Inferior parietal cortex (tissue), 1 donor: ENCODE measurements around the gene SKI.

ENCODE experiments used
- DNase-seq: peaks from one replicate; pipeline ENCODE4 v3.0.0-alpha.2; 2016; ENCODE audit errors: extremely low spot score

Gene SKI

GRCh38 chr1:2306151-2306978 lies 78.2 kb downstream of the SKI start:
- no peak for DNase-seq

- no peak for DNase-seq
Observed at GRCh38 chr1:2307064-2307605, 79.0 kb downstream of the SKI start.

GRCh38 chr1:2307972-2308371 lies 79.9 kb downstream of the SKI start:
- no peak for DNase-seq

GRCh38 chr1:2308844-2309243 lies 80.7 kb downstream of the SKI start:
- DNase-seq = no peak

- no peak for DNase-seq
Observed at GRCh38 chr1:2310332-2311183, 82.4 kb downstream of the SKI start.

- no peak for DNase-seq
Observed at GRCh38 chr1:2311184-2312032, 83.3 kb downstream of the SKI start.

GRCh38 chr1:2312160-2312514 lies 84.0 kb downstream of the SKI start:
- DNase-seq = no peak

GRCh38 chr1:2312515-2313301 lies 84.6 kb downstream of the SKI start:
- DNase-seq = no peak

GRCh38 chr1:2313651-2314261 lies 85.6 kb downstream of the SKI start:
- DNase-seq = no peak

GRCh38 chr1:2314273-2314802 lies 86.2 kb downstream of the SKI start:
- DNase-seq = no peak

GRCh38 chr1:2314803-2315673 lies 86.9 kb downstream of the SKI start:
- DNase-seq = no peak

- no peak for DNase-seq
Observed at GRCh38 chr1:2315674-2316450, 87.7 kb downstream of the SKI start.

GRCh38 chr1:2316451-2316961 lies 88.4 kb downstream of the SKI start:
- no peak for DNase-seq

GRCh38 chr1:2317230-2318065 lies 89.3 kb downstream of the SKI start:
- DNase-seq = no peak

GRCh38 chr1:2318314-2319278 lies 90.5 kb downstream of the SKI start:
- DNase-seq = no peak

GRCh38 chr1:2319291-2319690 lies 91.2 kb downstream of the SKI start:
- no peak for DNase-seq
